Measurements from ENCODE around the gene GNB3. TPM values are rescaled to one million over a fixed set of nuclear protein-coding genes. Genes with fewer than 3 reads are reported as not detected.
"Not testable (repeated sequence)": the region's sequence is repeated elsewhere in the genome, so short reads cannot be mapped to it uniquely, and the experiment has no call there.

The GNB3 gene
- total RNA-seq, 2 donors from 2014 or later, result 0.83 to 1.5 TPM

DNA sequence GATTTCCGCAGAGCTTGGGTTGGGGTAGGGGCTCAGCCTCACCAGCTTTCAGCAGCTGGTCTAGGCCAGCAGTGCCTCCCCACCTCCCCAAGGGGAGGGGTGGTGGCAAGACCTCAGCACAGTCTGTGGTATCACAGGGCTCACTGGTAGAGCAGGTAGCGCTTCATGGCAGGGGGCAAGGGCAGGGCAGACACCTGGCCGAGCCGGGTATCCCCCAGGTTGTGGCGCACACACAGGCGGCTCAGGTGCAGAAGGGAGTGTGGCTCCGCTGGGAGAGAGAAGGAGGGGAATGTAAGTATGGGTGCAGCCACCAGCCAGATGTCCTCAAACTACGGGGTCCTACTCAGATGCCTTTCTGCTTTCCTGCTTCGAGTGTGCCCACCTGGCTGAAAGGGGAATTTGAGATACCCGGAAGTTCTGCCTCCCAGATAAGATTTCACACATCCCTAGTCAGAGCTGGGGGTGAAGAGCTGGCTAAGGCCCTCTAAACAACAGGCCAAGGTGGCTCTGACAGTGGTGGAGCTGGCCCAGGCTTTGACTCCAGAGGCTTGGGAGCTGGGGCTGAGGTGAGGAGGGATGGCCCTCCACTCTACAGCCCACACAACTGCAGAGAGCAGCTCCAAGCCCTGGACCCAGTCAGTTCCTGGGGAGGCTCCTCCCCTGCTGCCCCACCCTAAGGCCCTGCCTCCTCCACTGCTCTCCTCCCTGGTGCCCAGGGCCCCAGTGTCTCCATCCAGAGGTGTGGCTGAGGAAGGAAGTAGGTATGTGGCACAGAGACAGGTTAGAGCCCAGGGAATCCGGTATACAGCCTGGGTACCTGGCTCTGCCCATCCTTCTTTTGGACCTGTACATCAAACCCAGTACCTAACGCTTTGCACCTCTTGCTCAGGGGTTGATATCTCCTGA is 30.6 kb downstream of the GNB3 start:
- Histone ChIP-seq H3K4me3 (peak overlapping the region in 1 of 2 donors; percentile 68), H3K4me1 (peaks cover 0 to 61% of the 10 kb centered on the region in 2 donors), H3K27me3 (no peaks in the 10 kb centered on the region), H3K9me3 (no peaks in the 10 kb centered on the region), H3K36me3 (peaks cover 21% of the 10 kb centered on the region), H3K27ac (peak overlapping the region; percentile 77 to 86)
- DNase-seq (ENCODE audit: low spot score), result no peak
- TF ChIP-seq, protein P1, sequence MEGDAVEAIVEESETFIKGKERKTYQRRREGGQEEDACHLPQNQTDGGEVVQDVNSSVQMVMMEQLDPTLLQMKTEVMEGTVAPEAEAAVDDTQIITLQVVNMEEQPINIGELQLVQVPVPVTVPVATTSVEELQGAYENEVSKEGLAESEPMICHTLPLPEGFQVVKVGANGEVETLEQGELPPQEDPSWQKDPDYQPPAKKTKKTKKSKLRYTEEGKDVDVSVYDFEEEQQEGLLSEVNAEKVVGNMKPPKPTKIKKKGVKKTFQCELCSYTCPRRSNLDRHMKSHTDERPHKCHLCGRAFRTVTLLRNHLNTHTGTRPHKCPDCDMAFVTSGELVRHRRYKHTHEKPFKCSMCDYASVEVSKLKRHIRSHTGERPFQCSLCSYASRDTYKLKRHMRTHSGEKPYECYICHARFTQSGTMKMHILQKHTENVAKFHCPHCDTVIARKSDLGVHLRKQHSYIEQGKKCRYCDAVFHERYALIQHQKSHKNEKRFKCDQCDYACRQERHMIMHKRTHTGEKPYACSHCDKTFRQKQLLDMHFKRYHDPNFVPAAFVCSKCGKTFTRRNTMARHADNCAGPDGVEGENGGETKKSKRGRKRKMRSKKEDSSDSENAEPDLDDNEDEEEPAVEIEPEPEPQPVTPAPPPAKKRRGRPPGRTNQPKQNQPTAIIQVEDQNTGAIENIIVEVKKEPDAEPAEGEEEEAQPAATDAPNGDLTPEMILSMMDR (IDR thresholded peaks at IDR 0.05), result no peak

DNA sequence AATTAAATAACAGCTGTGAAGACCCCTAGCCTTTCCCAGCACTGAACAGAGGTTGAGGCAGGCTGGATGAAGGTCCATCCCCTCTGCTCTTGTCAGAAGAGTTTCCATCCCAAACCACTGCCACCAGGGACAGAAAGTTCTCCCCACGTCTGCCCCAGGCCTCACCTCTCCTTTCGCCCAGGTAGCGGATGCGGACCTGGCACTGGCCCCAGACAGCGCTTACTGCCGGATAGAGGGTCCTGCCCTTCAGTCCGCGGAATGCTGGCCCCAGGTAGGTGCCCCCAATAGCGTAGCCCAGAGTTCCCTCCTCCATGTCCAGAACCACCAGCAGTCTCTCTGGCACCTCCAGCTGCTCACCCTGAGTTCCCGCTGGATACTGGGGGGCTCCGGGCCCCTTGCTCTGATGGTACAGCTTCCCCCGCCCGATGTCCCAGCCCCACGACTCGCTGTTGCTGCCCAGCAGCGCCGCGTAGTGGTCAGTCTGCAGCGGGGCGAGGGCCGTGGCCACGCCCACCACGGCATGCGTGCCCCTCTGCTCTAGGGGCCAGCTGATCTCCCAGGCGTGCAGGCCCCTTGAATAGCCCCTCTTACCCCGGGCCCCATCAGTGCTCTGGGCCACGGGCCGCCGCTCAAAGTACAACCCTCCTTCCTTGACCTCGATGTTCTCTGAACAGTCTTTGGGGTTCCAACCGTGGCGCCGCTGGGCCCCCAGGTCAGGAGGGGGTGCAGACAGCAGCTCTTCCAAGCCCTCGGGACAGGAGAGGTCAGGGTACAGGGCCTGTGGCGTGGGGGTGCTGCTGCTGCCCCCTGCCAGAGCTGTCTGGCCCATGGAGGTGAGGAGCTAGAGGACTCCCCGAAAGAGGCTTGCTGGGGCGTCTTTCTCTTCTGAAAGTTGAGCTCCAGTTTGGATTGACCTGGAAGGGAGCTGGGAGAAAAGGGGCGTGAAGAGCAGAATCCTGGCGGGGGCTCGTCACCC is 31.6 kb downstream of the GNB3 start:
- peak overlapping the region; percentile 62 to 68 for H3K4me3 ChIP-seq
- peaks cover 21% of the 10 kb centered on the region for H3K36me3 ChIP-seq
- no peaks in the 10 kb centered on the region for H3K9me3 ChIP-seq
- DNase-seq (ENCODE audit: low spot score), result peak; percentile 83
- peaks cover 0 to 54% of the 10 kb centered on the region in 2 donors for H3K4me1 ChIP-seq
- TF ChIP-seq, protein P1 (IDR thresholded peaks at IDR 0.05), result peak; percentile 86 to 96
- no peaks in the 10 kb centered on the region for H3K27me3 ChIP-seq
- peak overlapping the region; percentile 77 to 86 for H3K27ac ChIP-seq

DNA sequence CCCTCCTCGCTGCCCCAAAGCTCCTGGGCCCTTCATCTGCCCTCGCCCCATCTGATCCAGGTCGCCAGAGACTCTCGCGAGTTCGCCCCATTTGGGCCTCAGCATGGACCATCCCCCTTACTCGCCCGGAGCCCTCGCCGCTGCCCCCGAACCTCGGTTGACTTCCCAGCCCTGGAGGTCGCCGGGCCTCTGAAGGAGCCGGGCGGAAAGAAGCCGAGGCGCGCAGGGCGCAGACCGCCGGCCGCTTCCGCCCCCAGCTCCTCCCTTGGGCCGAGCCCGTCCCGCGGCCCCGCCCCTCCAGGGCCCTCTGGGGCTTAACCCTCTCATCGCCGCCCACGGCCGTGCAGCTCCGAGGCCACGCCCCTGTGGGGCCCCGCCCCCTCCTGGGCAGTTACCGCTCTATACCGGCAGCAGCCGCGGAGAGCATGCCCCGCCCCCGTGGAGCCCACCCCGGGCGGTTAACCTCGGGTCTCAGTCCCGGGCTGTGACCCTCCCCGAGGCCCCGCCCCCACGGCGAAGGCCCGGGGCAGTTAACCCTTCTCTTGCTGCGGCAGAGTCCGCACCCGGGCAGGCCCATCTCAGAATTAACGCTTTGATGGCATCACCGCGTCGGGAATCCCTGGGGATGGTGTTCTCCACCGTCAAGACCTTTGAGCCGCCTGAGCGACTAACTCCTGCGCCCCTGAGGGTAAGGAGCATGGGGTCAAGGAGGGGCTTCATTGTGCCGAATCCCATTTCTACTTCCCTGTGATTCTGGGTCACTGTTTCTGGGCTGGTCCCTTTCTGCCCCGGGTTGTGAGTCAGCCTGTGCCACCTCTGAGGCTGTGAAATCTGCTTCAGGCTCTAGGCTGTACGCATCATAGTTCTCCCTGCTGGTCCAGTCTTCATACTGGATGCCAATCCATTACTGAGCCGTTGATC is 32.6 kb downstream of the GNB3 start, which contains the start of gene SPSB2:
SPSB2 (minus strand) TSS at position 210 of the 921 bp plus-strand sequence. CDS start 402 bp downstream, outside the sequence.
- no peaks in the 10 kb centered on the region for H3K27me3 ChIP-seq
- peak; percentile 94 for DNase-seq (ENCODE audit: low spot score)
- TF ChIP-seq, protein P1 (IDR thresholded peaks at IDR 0.05), result peak in 1 of 2 donors; percentile 18
- peak within 1 kb of the TSS; percentile 77 to 86 for H3K27ac ChIP-seq
- no peaks in the 10 kb centered on the region for H3K9me3 ChIP-seq
- H3K4me3 ChIP-seq, result peak within 1 kb of the TSS; percentile 62 to 68
- peaks cover 0 to 52% of the 10 kb centered on the region in 2 donors for H3K4me1 ChIP-seq
- H3K36me3 ChIP-seq, result peaks cover 21% of the 10 kb centered on the region

DNA sequence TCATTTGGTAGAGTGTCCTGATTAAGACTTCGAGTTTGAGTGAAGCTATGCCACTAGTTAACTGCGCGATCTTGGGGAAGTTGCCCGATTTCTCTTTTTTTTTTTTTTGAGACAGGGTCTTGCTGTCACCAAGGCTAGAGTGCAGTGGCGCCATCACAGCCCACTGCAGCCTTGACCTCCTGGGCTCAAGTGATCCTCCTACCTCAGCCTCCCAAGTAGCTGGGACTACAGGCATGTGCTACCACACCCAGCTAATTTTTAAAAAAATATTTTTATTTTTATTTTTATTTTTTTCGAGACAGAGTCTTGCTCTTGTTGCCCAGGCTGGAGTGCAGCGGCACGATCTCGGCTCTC is 33.3 kb downstream of the GNB3 start:
- DNase-seq (ENCODE audit: low spot score); H3K9me3 ChIP-seq; H3K27me3 ChIP-seq: not testable (repeated sequence)
- Histone ChIP-seq H3K4me1 (peaks cover 0 to 45% of the 10 kb centered on the region in 2 donors), H3K4me3 (peak overlapping the region; percentile 62 to 68), H3K27ac (peak overlapping the region; percentile 77 to 86), H3K36me3 (peaks cover 21% of the 10 kb centered on the region)

DNA sequence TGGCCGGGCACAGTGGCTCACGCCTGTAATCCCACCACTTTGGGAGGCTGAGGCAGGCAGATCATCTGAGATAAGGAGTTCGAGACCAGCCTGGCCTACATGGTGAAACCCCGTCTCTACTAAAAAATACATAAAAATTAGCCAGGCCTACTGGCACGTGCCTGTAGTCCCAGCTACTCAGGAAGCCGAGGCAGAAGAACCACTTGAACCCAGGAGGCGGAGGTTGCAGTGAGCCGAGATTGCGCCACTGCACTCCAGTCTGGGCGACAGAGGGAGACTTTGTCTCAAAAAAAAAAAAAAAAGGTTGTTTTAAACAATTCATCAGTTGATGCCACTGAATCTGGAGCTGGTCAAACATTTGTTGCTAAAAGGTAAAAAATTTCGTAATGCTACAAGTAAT is 39.1 kb downstream of the GNB3 start:
- not testable (repeated sequence) for H3K27me3 ChIP-seq

DNA sequence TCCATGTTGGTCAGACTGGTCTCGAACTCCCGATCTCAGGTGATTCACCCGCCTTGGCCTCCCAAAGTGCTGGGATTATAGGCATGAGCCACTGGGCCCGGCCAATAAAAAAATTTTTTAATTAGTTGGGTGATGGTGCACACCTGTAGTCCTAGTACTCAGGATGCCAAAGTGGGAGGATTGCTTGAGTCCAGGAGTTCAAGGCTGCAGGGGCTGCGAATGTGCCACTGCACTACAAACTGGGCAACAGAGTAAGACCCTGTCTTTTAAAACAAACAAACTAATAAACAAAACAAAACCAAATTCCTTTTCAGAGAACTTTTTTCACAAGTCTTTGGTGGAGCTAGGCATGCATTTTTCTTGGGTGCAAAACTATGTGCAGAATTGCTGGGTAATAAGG is 42.5 kb downstream of the GNB3 start:
- TF ChIP-seq, protein P1 (IDR thresholded peaks at IDR 0.05), result no peak
- Histone ChIP-seq H3K27ac (no peak overlapping the region), H3K36me3 (no peaks in the 10 kb centered on the region), H3K4me1 (no peaks in the 10 kb centered on the region), H3K27me3 (no peaks in the 10 kb centered on the region), H3K4me3 (no peak overlapping the region), H3K9me3 (no peaks in the 10 kb centered on the region)
- no peak for DNase-seq (ENCODE audit: low spot score)

More for the DNA sequence above, 39.1 kb downstream of the GNB3 start:
- DNase-seq (ENCODE audit: low spot score); H3K36me3 ChIP-seq; H3K4me3 ChIP-seq; H3K27ac ChIP-seq; H3K4me1 ChIP-seq; H3K9me3 ChIP-seq: not testable (repeated sequence)

Measured in right atrium auricular region (tissue), 2 donors.